Testis (tissue), 3 donors: ENCODE results near the gene CEP70. TPM values are rescaled to one million over a fixed set of nuclear protein-coding genes. Genes with fewer than 3 reads are reported as not detected.
"Not testable (repeated sequence)": the region's sequence is repeated elsewhere in the genome, so short reads cannot be mapped to it uniquely, and the experiment has no call there.

Source experiments
- DNase-seq: peaks from one replicate; pipeline ENCODE4 v3.0.0-alpha.2; 2019
- H3K27ac ChIP-seq, 2 donors: fragments of 200-600 bp; sonication (generic); one replicate each; pipeline ENCODE4 v1.5.1; 2019
- H3K27me3 ChIP-seq: fragments of 200-600 bp; sonication (generic); one replicate; pipeline ENCODE4 v1.5.1; 2019
- H3K36me3 ChIP-seq: fragments of 200-600 bp; sonication (generic); one replicate; pipeline ENCODE4 v1.5.1; 2017; ENCODE audit warnings: low read depth; ENCODE audit errors: missing control alignments
- H3K4me1 ChIP-seq: fragments of 200-600 bp; sonication (generic); one replicate; pipeline ENCODE4 v1.5.1; 2019
- H3K4me3 ChIP-seq, 2 donors: fragments of 200-600 bp; sonication (generic); one replicate each; pipeline ENCODE4 v1.5.1; 2017 to 2019
- H3K9me3 ChIP-seq: fragments of 200-600 bp; sonication (generic); one replicate; pipeline ENCODE4 v1.5.1; 2017
- CTCF ChIP-seq, 3 experiments: fragments of 450-650 bp in 2 of 3; fragments of 200-600 bp in 1 of 3; sonication (generic) in 1 of 3; IDR thresholded peaks; one replicate each; pipeline ENCODE4 v1.5.1; 2016 to 2019; ENCODE audit warnings: antibody characterized with exemption in 3 of 3, mild to moderate bottlenecking in 2 of 3, moderate library complexity in 1 of 3
- POLR2A ChIP-seq: fragments of 450-650 bp; IDR thresholded peaks from one replicate; pipeline ENCODE4 v1.6.1; 2017; ENCODE audit warnings: antibody characterized with exemption, mild to moderate bottlenecking, moderate library complexity
- WGBS, 2 donors: methylation state at CpG; one replicate each; pipeline ENCODE4 v1.1.5; 2018; 5-methylcytosine and 5-hydroxymethylcytosine counted together
- intact Hi-C: fragments of 100-400 bp; cut with DNase I; formaldehyde crosslinking; loops from one replicate; pipeline ENCODE4 v1.15.1; 2023; ENCODE audit warnings: low total_unique reads
- polyA plus RNA-seq: library from polyadenylated mRNA; stranded (reverse); fragments of 350-450 nt; fragmentation: Illumina TruSeq; extraction: RNeasy Lipid Tissue Mini Kit (QIAGEN cat#74804); gene quantifications from one replicate; pipeline ENCODE4 v1.2.3, GENCODE V29; 2014; ENCODE audit warnings: low read depth, low replicate concordance; ENCODE audit not compliant: insufficient read depth
- total RNA-seq, 2 donors: library from RNA; depleted of rRNA; stranded (reverse); fragments of >200 nt; gene quantifications; one replicate each; pipeline ENCODE4 v1.2.3, GENCODE V29; 2016

The CEP70 gene
- total and polyA plus RNA-seq, 3 donors from 2014 or later: 37.4 to 66.6 (median 61.4) TPM

DNA sequence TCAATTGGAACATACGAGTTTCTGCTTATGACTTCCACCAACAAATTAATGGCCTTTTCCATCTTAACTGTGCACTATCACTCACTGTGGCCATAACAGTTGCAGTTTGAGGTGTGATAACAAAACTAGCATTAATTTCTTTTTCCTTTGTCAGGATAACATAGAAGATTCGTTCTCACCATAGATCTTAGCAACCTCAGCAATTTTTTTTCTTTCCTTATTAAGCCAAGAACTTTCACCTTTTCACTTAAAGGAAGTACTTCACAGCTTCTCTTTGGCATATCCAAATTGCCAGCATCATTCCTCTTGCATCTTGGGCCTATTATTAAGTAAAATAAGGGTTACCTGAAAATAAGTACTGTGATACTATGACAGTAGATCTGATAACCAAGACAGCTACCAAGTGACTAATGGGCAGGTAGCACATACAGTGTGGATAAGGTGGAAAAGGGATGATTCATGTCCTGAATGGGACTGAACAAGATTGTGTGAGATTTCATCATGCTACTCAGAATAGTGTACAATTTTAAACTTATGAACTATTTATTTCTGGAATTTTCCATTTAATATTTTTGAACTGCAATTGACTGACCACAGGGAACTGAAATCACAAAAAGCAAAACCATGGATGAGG lies 46.6 kb downstream of the CEP70 start:
- no peaks in the 10 kb centered on the region for H3K36me3 ChIP-seq
- intact Hi-C loops: no loop called here
- DNase-seq: no peak
- no peaks in the 10 kb centered on the region for H3K4me1 ChIP-seq
- 94 to 98% methylated on average over 2 of the region's 2 CpGs for WGBS, 2 donors
- no peaks in the 10 kb centered on the region for H3K9me3 ChIP-seq
- TF ChIP-seq POLR2A: no peak
- no peak for TF ChIP-seq CTCF (IDR thresholded peaks at IDR 0.05)
- H3K27ac ChIP-seq: no peak overlapping the region
- no peaks in the 10 kb centered on the region for H3K27me3 ChIP-seq
- H3K4me3 ChIP-seq: no peak overlapping the region

- Histone ChIP-seq H3K4me1 (no peaks in the 10 kb centered on the region), H3K9me3 (no peaks in the 10 kb centered on the region), H3K27me3 (no peaks in the 10 kb centered on the region), H3K36me3 (no peaks in the 10 kb centered on the region), H3K27ac (no peak overlapping the region), H3K4me3 (no peak overlapping the region)
- intact Hi-C loops: no loop called here
- no peak for DNase-seq
- 95 to 96% methylated on average over 1 of the region's 1 CpG for WGBS, 2 donors
- no peak for TF ChIP-seq POLR2A
Measured at GRCh38 chr3:138544546-138544945, 49.5 kb downstream of the CEP70 start.

GRCh38 chr3:138542977-138543376 lies 51.1 kb downstream of the CEP70 start:
- TF ChIP-seq POLR2A (no peak), CTCF (IDR thresholded peaks at IDR 0.05) (no peak)
- DNase-seq: no peak
- whole genome bisulfite sequencing, 2 donors: 93 to 100% methylated on average over 4 to 5 of the region's 5 CpGs
- no peaks in the 10 kb centered on the region for H3K9me3 ChIP-seq
- H3K27ac ChIP-seq: no peak overlapping the region
- H3K36me3 ChIP-seq: no peaks in the 10 kb centered on the region
- H3K27me3 ChIP-seq: no peaks in the 10 kb centered on the region
- intact Hi-C loops: no loop called here
- H3K4me3 ChIP-seq: no peak overlapping the region
- H3K4me1 ChIP-seq: no peaks in the 10 kb centered on the region

GRCh38 chr3:138539352-138539751 lies 54.7 kb downstream of the CEP70 start:
- TF ChIP-seq POLR2A (no peak), CTCF (IDR thresholded peaks at IDR 0.05) (no peak)
- H3K4me1 ChIP-seq: no peaks in the 10 kb centered on the region
- H3K4me3 ChIP-seq: no peak overlapping the region
- DNase-seq: no peak
- no peaks in the 10 kb centered on the region for H3K9me3 ChIP-seq
- H3K27ac ChIP-seq: no peak overlapping the region
- no peaks in the 10 kb centered on the region for H3K36me3 ChIP-seq
- no peaks in the 10 kb centered on the region for H3K27me3 ChIP-seq
- intact Hi-C loops: no loop called here

GRCh38 chr3:138521445-138521844 lies 72.6 kb downstream of the CEP70 start:
- H3K4me1 ChIP-seq, DNase-seq, H3K4me3 ChIP-seq, intact Hi-C loops, H3K36me3 ChIP-seq, H3K27me3 ChIP-seq, H3K27ac ChIP-seq, H3K9me3 ChIP-seq: not testable (repeated sequence)
- 97 to 99% methylated on average over 11 to 22 of the region's 23 CpGs for WGBS, 2 donors
